H9 (cell line): Measurements from ENCODE around the gene TBC1D5. TPM values are rescaled to one million over a fixed set of nuclear protein-coding genes. Genes with fewer than 3 reads are reported as not detected.

Experiments
- DNase-seq: peaks from one replicate; pipeline ENCODE4 v3.0.0-alpha.2; 2017
- H2AFZ ChIP-seq: one replicate; pipeline ENCODE4 v1.6.1; 2013; ENCODE audit warnings: mild to moderate bottlenecking, low read length, control low read depth, moderate library complexity
- H2AK5ac ChIP-seq: 2 replicates; pipeline ENCODE4 v1.6.1; 2013; ENCODE audit warnings: low read length, control low read depth, mixed read lengths; ENCODE audit not compliant: insufficient read length
- H2BK120ac ChIP-seq: one replicate; pipeline ENCODE4 v1.6.1; 2013; ENCODE audit warnings: low read depth, mild to moderate bottlenecking, low read length, control low read depth, inconsistent platforms; ENCODE audit not compliant: poor library complexity, severe bottlenecking
- H2BK12ac ChIP-seq: 2 replicates; pipeline ENCODE4 v1.6.1; 2013; ENCODE audit warnings: low read length, control low read depth, mixed read lengths, low read depth; ENCODE audit not compliant: insufficient read length
- H2BK15ac ChIP-seq: 2 replicates; pipeline ENCODE4 v1.6.1; 2013; ENCODE audit warnings: low read depth, low read length, control low read depth
- H2BK20ac ChIP-seq: one replicate; pipeline ENCODE4 v1.6.1; 2013; ENCODE audit warnings: low read depth, mild to moderate bottlenecking, low read length, control low read depth, inconsistent platforms; ENCODE audit not compliant: poor library complexity, severe bottlenecking
- H2BK5ac ChIP-seq: 2 replicates; pipeline ENCODE4 v1.6.1; 2013; ENCODE audit warnings: low read length, control low read depth, mixed read lengths; ENCODE audit not compliant: insufficient read length
- H3K14ac ChIP-seq: 2 replicates; pipeline ENCODE4 v1.6.1; 2013; ENCODE audit warnings: low read length, control low read depth; ENCODE audit not compliant: insufficient read depth
- H3K18ac ChIP-seq: 2 replicates; pipeline ENCODE4 v1.6.1; 2013; ENCODE audit warnings: low read depth, mild to moderate bottlenecking, mixed read lengths, low read length, control low read depth; ENCODE audit not compliant: insufficient read length
- H3K23ac ChIP-seq: 2 replicates; pipeline ENCODE4 v1.6.1; 2013; ENCODE audit warnings: low read length, control low read depth, mixed read lengths, low read depth; ENCODE audit not compliant: insufficient read length
- H3K23me2 ChIP-seq: 2 replicates; pipeline ENCODE4 v1.6.1; 2013; ENCODE audit warnings: low read depth, mild to moderate bottlenecking, mixed read lengths, low read length, control low read depth; ENCODE audit not compliant: insufficient read length, poor library complexity, severe bottlenecking
- H3K27ac ChIP-seq: 2 replicates; pipeline ENCODE4 v1.5.1; 2013; ENCODE audit warnings: low read length, control low read depth, mixed read lengths, low read depth; ENCODE audit not compliant: insufficient read length
- H3K27me3 ChIP-seq: 2 replicates; pipeline ENCODE4 v1.6.1; 2013; ENCODE audit warnings: low read length, control low read depth, inconsistent platforms; ENCODE audit not compliant: insufficient read depth
- H3K4ac ChIP-seq: 2 replicates; pipeline ENCODE4 v1.6.1; 2013; ENCODE audit warnings: low read depth, mild to moderate bottlenecking, control low read depth, inconsistent platforms, low read length, moderate library complexity
- H3K4me1 ChIP-seq: 2 replicates; pipeline ENCODE4 v1.6.1; 2013; ENCODE audit warnings: low read length, control low read depth, inconsistent platforms; ENCODE audit not compliant: insufficient read depth
- H3K4me2 ChIP-seq: 2 replicates; pipeline ENCODE4 v1.6.1; 2013; ENCODE audit warnings: low read length, control low read depth, mixed read lengths; ENCODE audit not compliant: insufficient read length, insufficient read depth
- H3K56ac ChIP-seq: 2 replicates; pipeline ENCODE4 v1.6.1; 2013; ENCODE audit warnings: low read depth, mild to moderate bottlenecking, mixed read lengths, low read length, control low read depth; ENCODE audit not compliant: insufficient read length
- H3K79me1 ChIP-seq: 2 replicates; pipeline ENCODE4 v1.6.1; 2013; ENCODE audit warnings: low read depth, mild to moderate bottlenecking, moderate library complexity, low read length, control low read depth, inconsistent platforms; ENCODE audit not compliant: insufficient read depth, poor library complexity, severe bottlenecking
- H3K79me2 ChIP-seq: 2 replicates; pipeline ENCODE4 v1.6.1; 2013; ENCODE audit warnings: low read length, control low read depth, inconsistent platforms; ENCODE audit not compliant: insufficient read depth
- H3K9ac ChIP-seq: 2 replicates; pipeline ENCODE4 v1.6.1; 2013; ENCODE audit warnings: low read length, control low read depth, mixed read lengths; ENCODE audit not compliant: insufficient read length; ENCODE audit errors: extremely low read depth
- H3K9me3 ChIP-seq: one replicate; pipeline ENCODE4 v1.6.1; 2013; ENCODE audit warnings: low read depth, low read length, inconsistent platforms; ENCODE audit not compliant: control insufficient read depth
- H3T11ph ChIP-seq: one replicate; pipeline ENCODE4 v1.6.1; 2013; ENCODE audit warnings: mild to moderate bottlenecking, low read length, control low read depth, inconsistent platforms
- H4K20me1 ChIP-seq: one replicate; pipeline ENCODE4 v1.6.1; 2013; ENCODE audit not compliant: control insufficient read depth, insufficient read length, insufficient read depth
- H4K5ac ChIP-seq: 2 replicates; pipeline ENCODE4 v1.6.1; 2013; ENCODE audit warnings: low read depth, mild to moderate bottlenecking, mixed read lengths, low read length, control low read depth; ENCODE audit not compliant: insufficient read length
- H4K8ac ChIP-seq: replicated peaks from 2 replicates; pipeline ENCODE4 v1.6.1; 2013; ENCODE audit warnings: low read length, control low read depth, mixed read lengths, low read depth; ENCODE audit not compliant: insufficient read length
- H4K91ac ChIP-seq: 2 replicates; pipeline ENCODE4 v1.6.1; 2013; ENCODE audit warnings: low read depth, mild to moderate bottlenecking, moderate library complexity, mixed read lengths, low read length, control low read depth; ENCODE audit not compliant: insufficient read length
- H3K27ac Mint-ChIP-seq, 3 experiments: 2 replicates in 2 of 3; 3 replicates in 1 of 3; pipeline ENCODE4 v1.8.0; 2020 to 2021; ENCODE audit warnings: mixed read lengths in 3 of 3, mild to moderate bottlenecking in 1 of 3, moderate library complexity in 1 of 3
- H3K27me3 Mint-ChIP-seq: 2 replicates; pipeline ENCODE4 v1.8.0; 2021; ENCODE audit warnings: low read depth, mild to moderate bottlenecking, moderate library complexity, mixed read lengths
- H3K36me3 Mint-ChIP-seq, 3 experiments: 2 replicates in 2 of 3; 3 replicates in 1 of 3; pipeline ENCODE4 v1.8.0; 2020 to 2021; ENCODE audit warnings: low read depth in 3 of 3, mixed read lengths in 3 of 3; ENCODE audit not compliant: insufficient read depth in 1 of 3
- H3K4me1 Mint-ChIP-seq, 2 experiments: 2 replicates each; pipeline ENCODE4 v1.8.0; 2020; ENCODE audit warnings: mixed read lengths in 2 of 2
- H3K4me3 Mint-ChIP-seq, 2 experiments: 2 replicates in 1 of 2; 3 replicates in 1 of 2; pipeline ENCODE4 v1.8.0; 2020 to 2021; ENCODE audit warnings: mild to moderate bottlenecking in 2 of 2, mixed read lengths in 2 of 2, moderate library complexity in 1 of 2
- H3K9me3 Mint-ChIP-seq, 2 experiments: 2 replicates in 1 of 2; 3 replicates in 1 of 2; pipeline ENCODE4 v1.8.0; 2020; ENCODE audit warnings: mild to moderate bottlenecking in 2 of 2, mixed read lengths in 2 of 2, moderate library complexity in 1 of 2
- WGBS: extraction: QIAGEN DNeasy Blood & Tissue Kit; methylation state at CpG from one replicate; pipeline ENCODE4 v1.1.7; 2013; ENCODE audit warnings: missing lambda C conversion rate, low lambda C conversion rate, mixed read lengths; ENCODE audit not compliant: insufficient read length; ENCODE audit errors: extremely low coverage; 5-methylcytosine and 5-hydroxymethylcytosine counted together
- total RNA-seq: library from RNA; stranded (reverse); gene quantifications from 2 replicates; pipeline ENCODE4 v1.2.1, GENCODE V29; 2021
- TF ChIP-seq, protein P1 (sequence below): fragments of 200-600 bp; sonication (generic); conservative IDR thresholded peaks from 3 replicates; pipeline ENCODE4 v1.8.0; 2021; ENCODE audit warnings: antibody characterized with exemption, mild to moderate bottlenecking

TBC1D5 gene
- total RNA-seq, 1 experiment from 2014 or later, result 25.0 TPM

DNA sequence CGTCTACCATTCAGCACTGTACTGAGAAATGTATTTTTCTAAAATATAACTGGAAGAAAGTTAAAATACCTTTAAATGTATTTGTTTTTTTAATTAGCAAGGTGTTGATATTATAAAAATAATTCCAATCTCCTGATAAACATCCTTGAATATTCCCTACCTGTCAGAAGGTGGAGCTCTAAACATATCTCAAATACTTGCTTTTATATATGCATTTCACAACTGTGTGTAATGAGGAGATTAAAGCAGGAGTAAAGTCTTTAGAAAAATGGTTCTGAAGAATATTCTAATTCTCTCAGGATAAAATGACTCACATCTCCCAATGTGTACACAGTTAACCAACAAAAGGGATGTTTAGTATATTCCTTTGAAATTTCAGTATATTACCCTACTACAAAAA, 434.9 kb downstream of the TBC1D5 start:
- H2AK5ac ChIP-seq, result no peak overlapping the region
- no peaks in the 10 kb centered on the region for H3K79me2 ChIP-seq
- no peak overlapping the region for H2BK12ac ChIP-seq
- no peak overlapping the region for H3K4ac ChIP-seq
- no peaks in the 10 kb centered on the region for H3K23me2 ChIP-seq
- H3K9ac ChIP-seq, result no peak overlapping the region
- no peak overlapping the region for H2BK120ac ChIP-seq
- H3K36me3 Mint-ChIP-seq, result no peaks in the 10 kb centered on the region
- no peak overlapping the region for H3K14ac ChIP-seq
- no peak overlapping the region for H4K8ac ChIP-seq
- H3K56ac ChIP-seq, result no peak overlapping the region
- no peak overlapping the region for H2BK20ac ChIP-seq
- H2BK15ac ChIP-seq, result no peak overlapping the region
- no CpG with 5 or more reads among the region's 1 CpG for WGBS
- H3K4me1 Mint-ChIP-seq, result no peaks in the 10 kb centered on the region
- H3K4me3 Mint-ChIP-seq, result no peak overlapping the region
- H4K5ac ChIP-seq, result no peak overlapping the region
- H2AFZ ChIP-seq, result no peak overlapping the region
- H3K27ac ChIP-seq, result no peak overlapping the region
- no peak overlapping the region for H3T11ph ChIP-seq
- TF ChIP-seq, protein P1, sequence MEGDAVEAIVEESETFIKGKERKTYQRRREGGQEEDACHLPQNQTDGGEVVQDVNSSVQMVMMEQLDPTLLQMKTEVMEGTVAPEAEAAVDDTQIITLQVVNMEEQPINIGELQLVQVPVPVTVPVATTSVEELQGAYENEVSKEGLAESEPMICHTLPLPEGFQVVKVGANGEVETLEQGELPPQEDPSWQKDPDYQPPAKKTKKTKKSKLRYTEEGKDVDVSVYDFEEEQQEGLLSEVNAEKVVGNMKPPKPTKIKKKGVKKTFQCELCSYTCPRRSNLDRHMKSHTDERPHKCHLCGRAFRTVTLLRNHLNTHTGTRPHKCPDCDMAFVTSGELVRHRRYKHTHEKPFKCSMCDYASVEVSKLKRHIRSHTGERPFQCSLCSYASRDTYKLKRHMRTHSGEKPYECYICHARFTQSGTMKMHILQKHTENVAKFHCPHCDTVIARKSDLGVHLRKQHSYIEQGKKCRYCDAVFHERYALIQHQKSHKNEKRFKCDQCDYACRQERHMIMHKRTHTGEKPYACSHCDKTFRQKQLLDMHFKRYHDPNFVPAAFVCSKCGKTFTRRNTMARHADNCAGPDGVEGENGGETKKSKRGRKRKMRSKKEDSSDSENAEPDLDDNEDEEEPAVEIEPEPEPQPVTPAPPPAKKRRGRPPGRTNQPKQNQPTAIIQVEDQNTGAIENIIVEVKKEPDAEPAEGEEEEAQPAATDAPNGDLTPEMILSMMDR, result no peak
- no peak overlapping the region for H3K4me2 ChIP-seq
- H3K27ac Mint-ChIP-seq, result no peak overlapping the region
- H3K9me3 ChIP-seq, result no peaks in the 10 kb centered on the region
- no peak overlapping the region for H3K18ac ChIP-seq
- H3K9me3 Mint-ChIP-seq, result no peaks in the 10 kb centered on the region
- H2BK5ac ChIP-seq, result no peak overlapping the region
- H3K27me3 ChIP-seq, result no peaks in the 10 kb centered on the region
- no peaks in the 10 kb centered on the region for H3K79me1 ChIP-seq
- H4K20me1 ChIP-seq, result no peaks in the 10 kb centered on the region
- no peaks in the 10 kb centered on the region for H3K4me1 ChIP-seq
- H3K27me3 Mint-ChIP-seq, result no peaks in the 10 kb centered on the region
- DNase-seq, result no peak
- no peak overlapping the region for H4K91ac ChIP-seq
- H3K23ac ChIP-seq, result no peak overlapping the region
